ENCODE results near the gene CEP135.

CEP135 gene

DNA sequence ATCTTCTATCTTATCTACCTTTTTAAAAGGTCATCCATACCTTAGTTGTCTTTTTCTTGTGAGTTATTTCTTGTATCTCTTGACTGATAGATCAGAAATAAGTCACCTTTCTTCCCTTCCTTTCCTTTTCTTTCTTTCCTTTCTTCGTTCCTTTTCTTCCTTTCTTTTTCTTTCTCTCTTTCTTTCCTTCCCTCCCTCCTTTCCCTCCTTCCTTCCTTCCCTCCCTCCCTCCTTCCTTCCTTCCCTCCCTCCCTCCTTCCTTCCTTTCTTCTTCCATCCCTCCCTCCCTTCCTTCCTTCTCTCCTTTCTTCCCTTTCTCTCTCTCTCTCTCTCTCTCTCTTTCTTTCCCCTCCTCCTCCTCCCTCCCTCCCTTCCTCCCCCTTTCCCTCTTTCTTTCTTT, 93.5 kb downstream of the CEP135 start:
- DNase-seq (ENCODE audit: insufficient read length, low spot score) (no peak), FAIRE-seq (no peak)
- TF ChIP-seq POLR2A (IDR thresholded peaks at IDR 0.05; ENCODE audit: low read depth, low read length) (no peak), POLR2AphosphoS5 (IDR thresholded peaks at IDR 0.05; ENCODE audit: low read depth, low read length) (no peak), POU2F2 (IDR thresholded peaks at IDR 0.05; ENCODE audit: low read depth, low read length) (no peak), TAF1 (IDR thresholded peaks at IDR 0.05; ENCODE audit: low read depth, low read length) (no peak), SPI1 (IDR thresholded peaks at IDR 0.05; ENCODE audit: low read depth, low read length) (no peak), PAX5 (IDR thresholded peaks at IDR 0.05; ENCODE audit: insufficient read depth, low read length, severe bottlenecking) (no peak)

DNA sequence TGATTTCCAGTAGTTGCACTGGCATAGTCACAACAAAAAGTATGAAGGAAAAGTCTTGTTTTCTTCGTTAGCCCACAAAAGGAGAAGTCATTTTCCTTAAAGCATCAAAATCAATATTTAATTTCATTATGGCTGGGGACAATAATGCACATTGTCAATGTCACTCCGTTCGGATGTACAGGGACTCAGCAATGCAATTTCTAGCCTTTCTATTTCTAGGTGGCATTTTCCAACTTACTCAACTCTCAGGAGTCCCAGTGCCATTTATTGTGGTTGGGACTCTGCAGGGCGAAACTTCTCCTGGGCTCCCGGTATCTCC, 99.6 kb downstream of the CEP135 start:
- no peak for DNase-seq (ENCODE audit: insufficient read length, low spot score)
- FAIRE-seq = peak; percentile 33
- TF ChIP-seq TAF1 (IDR thresholded peaks at IDR 0.05; ENCODE audit: low read depth, low read length) = no peak
- no peak for TF ChIP-seq POLR2A (IDR thresholded peaks at IDR 0.05; ENCODE audit: low read depth, low read length)
- TF ChIP-seq SPI1 (IDR thresholded peaks at IDR 0.05; ENCODE audit: low read depth, low read length) = no peak
- no peak for TF ChIP-seq PAX5 (IDR thresholded peaks at IDR 0.05; ENCODE audit: insufficient read depth, low read length, severe bottlenecking)
- TF ChIP-seq POLR2AphosphoS5 (IDR thresholded peaks at IDR 0.05; ENCODE audit: low read depth, low read length) = no peak
- no peak for TF ChIP-seq POU2F2 (IDR thresholded peaks at IDR 0.05; ENCODE audit: low read depth, low read length)

DNA sequence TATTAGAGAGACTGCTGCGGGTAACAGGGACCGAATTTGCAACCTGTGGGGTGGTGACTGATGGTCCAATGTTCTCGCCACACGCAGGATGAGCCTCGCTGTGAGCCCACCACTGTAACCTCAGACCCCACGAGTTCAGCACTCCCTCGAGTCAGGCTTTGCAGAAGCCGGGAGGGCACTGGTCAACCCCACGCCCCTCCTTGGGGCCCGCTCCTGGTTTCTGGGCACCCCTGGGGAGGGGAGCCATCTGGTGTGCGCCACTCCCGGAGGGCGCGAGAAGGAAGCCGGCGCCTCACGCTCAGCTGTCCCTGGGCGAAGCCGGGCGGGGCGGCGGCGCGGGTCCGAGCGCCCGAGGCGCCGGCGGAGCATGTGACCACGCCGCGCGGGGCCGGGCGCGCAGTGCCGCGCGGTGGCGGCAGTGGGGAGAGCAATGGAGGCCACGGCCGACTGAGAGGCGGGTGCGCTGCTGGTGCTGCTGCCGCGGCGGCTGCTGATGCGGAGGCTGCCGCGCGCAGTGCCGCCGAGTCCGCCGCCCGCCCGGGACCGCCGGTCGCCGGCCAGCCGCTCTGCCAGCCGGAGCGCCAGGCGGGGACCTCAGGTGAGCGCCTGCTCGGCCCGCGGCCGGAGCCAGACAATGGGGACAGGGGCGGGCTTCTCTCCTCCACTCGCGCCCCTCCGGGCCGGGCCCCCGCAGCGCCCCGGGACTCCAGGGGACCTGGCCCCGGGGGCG, 100.1 kb downstream of the CEP135 start:
- peak; percentile 72 for DNase-seq (ENCODE audit: insufficient read length, low spot score)
- peak; percentile 95 for FAIRE-seq
- no peak for TF ChIP-seq POLR2A (IDR thresholded peaks at IDR 0.05; ENCODE audit: low read depth, low read length)
- peak; percentile 24 for TF ChIP-seq PAX5 (IDR thresholded peaks at IDR 0.05; ENCODE audit: insufficient read depth, low read length, severe bottlenecking)

DNA sequence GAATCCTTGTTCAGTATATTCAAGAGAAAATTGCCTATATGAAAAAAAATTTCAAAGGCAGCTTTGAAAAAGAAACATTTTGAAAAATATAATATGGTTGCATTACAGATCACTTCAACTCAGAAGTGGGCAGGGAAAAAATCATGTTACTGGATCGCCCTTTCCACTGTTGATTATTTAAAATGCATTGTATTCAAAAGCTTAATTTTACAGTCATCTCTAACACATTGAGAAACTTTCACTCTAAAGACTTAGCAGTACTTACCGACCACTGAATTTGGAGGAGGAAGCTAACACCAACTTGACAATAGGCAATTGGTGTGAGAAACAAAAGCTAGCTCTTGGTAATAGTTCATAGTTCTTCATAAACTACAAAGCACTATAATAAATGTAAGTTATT, 101.9 kb downstream of the CEP135 start:
- FAIRE-seq (no peak), DNase-seq (ENCODE audit: insufficient read length, low spot score) (no peak)
- no peak for TF ChIP-seq POLR2A (IDR thresholded peaks at IDR 0.05; ENCODE audit: low read depth, low read length)
- TF ChIP-seq POU2F2 (IDR thresholded peaks at IDR 0.05; ENCODE audit: low read depth, low read length) = no peak
- no peak for TF ChIP-seq POLR2AphosphoS5 (IDR thresholded peaks at IDR 0.05; ENCODE audit: low read depth, low read length)

DNA sequence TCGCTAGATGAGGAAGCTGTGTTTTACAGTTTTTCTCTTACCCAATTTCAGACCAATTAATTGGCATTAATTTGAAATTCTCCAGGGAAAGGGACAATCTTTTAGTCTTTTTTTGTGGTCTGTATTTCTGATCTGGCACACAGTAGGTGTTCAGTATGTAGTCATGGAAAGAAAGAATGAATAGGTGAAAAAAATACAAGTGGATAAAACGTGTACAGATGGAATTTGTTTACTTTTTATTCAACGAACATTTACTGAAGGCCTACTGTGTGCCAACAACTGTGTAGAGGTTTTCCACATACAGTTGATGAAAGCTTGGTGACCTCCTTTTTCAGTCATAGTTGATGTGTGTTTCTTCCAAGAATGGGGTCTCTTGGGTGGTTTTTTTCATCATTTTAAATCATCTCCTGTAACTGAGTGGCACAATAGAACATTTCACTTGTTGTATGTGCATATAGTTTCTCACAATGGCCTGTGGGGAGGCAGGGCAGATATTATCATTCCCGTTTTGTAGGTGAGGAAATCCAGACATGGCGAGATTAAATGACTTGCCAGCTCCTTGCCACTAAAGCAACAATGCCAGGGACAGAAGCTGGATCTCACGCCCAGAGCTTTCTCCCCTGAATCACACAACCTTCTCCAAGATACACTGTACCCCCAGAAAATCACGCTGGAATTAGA, 102.4 kb downstream of the CEP135 start:
- FAIRE-seq (no peak), DNase-seq (ENCODE audit: insufficient read length, low spot score) (no peak)
- TF ChIP-seq SPI1 (IDR thresholded peaks at IDR 0.05; ENCODE audit: low read depth, low read length) (no peak), POLR2AphosphoS5 (IDR thresholded peaks at IDR 0.05; ENCODE audit: low read depth, low read length) (no peak), TAF1 (IDR thresholded peaks at IDR 0.05; ENCODE audit: low read depth, low read length) (no peak), PAX5 (IDR thresholded peaks at IDR 0.05; ENCODE audit: insufficient read depth, low read length, severe bottlenecking) (no peak), POU2F2 (IDR thresholded peaks at IDR 0.05; ENCODE audit: low read depth, low read length) (no peak), POLR2A (IDR thresholded peaks at IDR 0.05; ENCODE audit: low read depth, low read length) (no peak)

DNA sequence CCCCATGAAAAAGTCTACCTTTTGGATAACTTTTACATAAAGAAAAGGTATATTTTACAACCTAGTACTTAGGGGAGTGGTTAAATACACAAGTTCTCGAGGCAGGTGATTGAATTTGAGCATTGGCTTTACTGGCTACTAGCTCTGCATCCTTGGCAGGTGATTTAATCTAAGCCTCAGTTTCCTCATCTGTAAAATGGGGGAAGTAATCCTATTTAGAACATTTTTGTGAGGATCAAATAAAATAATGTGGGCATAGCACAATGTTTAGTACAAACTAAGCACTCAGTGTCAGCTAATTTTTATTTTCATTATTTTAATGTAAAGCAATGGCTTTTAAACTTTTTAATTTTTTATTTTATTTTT, 102.9 kb downstream of the CEP135 start:
- FAIRE-seq (no peak), DNase-seq (ENCODE audit: insufficient read length, low spot score) (no peak)
- no peak for TF ChIP-seq POLR2AphosphoS5 (IDR thresholded peaks at IDR 0.05; ENCODE audit: low read depth, low read length)
- no peak for TF ChIP-seq PAX5 (IDR thresholded peaks at IDR 0.05; ENCODE audit: insufficient read depth, low read length, severe bottlenecking)
- TF ChIP-seq TAF1 (IDR thresholded peaks at IDR 0.05; ENCODE audit: low read depth, low read length) = no peak
- TF ChIP-seq SPI1 (IDR thresholded peaks at IDR 0.05; ENCODE audit: low read depth, low read length) = no peak
- no peak for TF ChIP-seq POLR2A (IDR thresholded peaks at IDR 0.05; ENCODE audit: low read depth, low read length)
- TF ChIP-seq POU2F2 (IDR thresholded peaks at IDR 0.05; ENCODE audit: low read depth, low read length) = no peak

DNA sequence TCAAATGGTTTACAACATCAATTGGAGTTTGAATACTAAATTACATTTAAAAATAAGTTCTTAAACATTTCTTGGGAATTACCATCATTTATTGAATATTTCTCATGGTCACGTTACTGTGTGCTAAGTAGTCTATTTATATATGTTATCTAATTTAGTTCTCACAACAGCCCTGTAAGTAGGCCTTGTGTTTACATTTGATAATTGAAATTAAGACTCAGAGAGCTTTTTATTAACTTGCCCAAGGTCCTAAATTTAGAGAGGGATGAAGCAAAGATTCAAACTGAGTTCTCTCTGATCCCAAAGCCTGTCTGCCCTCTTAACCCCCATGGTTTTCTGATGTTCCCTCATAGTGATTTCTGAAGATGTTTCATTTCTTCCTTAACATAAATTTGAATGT, 103.7 kb downstream of the CEP135 start:
- FAIRE-seq (no peak), DNase-seq (ENCODE audit: insufficient read length, low spot score) (no peak)
- TF ChIP-seq POLR2A (IDR thresholded peaks at IDR 0.05; ENCODE audit: low read depth, low read length) (no peak), PAX5 (IDR thresholded peaks at IDR 0.05; ENCODE audit: insufficient read depth, low read length, severe bottlenecking) (no peak), TAF1 (IDR thresholded peaks at IDR 0.05; ENCODE audit: low read depth, low read length) (no peak), POU2F2 (IDR thresholded peaks at IDR 0.05; ENCODE audit: low read depth, low read length) (no peak), POLR2AphosphoS5 (IDR thresholded peaks at IDR 0.05; ENCODE audit: low read depth, low read length) (no peak), SPI1 (IDR thresholded peaks at IDR 0.05; ENCODE audit: low read depth, low read length) (no peak)

DNA sequence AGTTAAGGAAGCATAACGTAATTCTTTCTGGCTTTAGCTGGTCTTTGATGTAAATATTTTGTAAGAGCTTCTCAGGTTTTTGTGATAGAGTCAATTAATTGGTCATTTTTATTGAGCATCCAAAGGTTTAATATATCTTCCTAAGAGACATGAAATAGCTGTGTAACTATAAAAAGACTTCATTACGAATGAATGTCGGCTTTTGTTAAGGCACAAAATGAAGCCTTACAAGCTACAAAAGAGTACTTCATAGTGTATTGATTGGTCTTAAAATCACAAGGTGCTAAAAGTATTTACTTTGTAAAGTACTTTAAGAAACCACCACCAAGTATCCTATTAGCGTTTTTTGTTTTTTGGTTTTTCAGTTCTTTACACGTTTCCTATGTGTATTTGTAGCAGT, 104.2 kb downstream of the CEP135 start:
- TF ChIP-seq TAF1 (IDR thresholded peaks at IDR 0.05; ENCODE audit: low read depth, low read length) (no peak), POLR2AphosphoS5 (IDR thresholded peaks at IDR 0.05; ENCODE audit: low read depth, low read length) (no peak), SPI1 (IDR thresholded peaks at IDR 0.05; ENCODE audit: low read depth, low read length) (no peak), POLR2A (IDR thresholded peaks at IDR 0.05; ENCODE audit: low read depth, low read length) (no peak), POU2F2 (IDR thresholded peaks at IDR 0.05; ENCODE audit: low read depth, low read length) (no peak), PAX5 (IDR thresholded peaks at IDR 0.05; ENCODE audit: insufficient read depth, low read length, severe bottlenecking) (no peak)
- FAIRE-seq (no peak), DNase-seq (ENCODE audit: insufficient read length, low spot score) (no peak)

DNA sequence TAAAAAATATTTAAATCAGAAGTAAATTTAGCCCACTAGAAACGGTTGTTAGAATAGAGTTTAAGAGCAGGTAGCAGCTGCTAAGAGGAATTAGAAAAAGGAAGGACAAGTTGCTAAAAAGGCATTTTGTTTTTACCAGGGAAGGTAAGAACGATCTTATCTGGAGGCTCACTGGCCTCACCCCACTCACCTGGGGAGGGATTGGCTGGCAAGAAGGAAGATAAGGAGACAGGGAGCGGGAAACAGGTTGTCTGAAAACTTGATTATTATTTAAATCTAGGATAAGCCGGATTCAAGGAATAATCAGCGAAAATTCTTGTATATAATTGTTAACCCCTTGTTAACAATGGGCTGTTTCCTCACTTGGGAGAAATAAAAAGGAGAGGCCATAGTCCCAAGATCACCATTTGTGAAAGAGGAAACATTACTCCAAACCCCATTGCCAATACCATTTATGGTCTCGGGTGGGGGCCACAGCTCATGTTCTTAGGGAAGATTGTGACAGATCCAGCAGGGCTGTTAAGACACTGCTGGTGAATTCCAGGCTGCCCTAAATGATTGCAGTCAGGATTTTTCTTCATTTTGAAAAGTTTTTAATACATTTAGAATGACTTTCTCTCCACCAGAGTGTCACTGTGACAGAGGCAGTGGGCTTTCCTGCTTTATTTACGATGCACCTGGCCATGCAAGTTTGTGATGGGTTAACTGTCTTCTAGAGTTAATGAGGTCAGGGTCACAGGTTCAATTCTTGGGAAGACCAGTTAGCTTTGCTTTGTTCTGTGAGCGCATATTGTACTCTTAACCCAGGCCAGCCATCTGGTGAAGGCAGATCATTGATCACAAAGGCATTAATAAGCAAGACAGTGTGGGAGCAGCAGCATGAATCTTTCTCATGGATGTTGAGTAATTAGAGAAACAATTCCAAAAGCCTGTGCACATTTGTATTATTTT, 106.6 kb downstream of the CEP135 start:
- TF ChIP-seq PAX5 (IDR thresholded peaks at IDR 0.05; ENCODE audit: insufficient read depth, low read length, severe bottlenecking) = no peak
- no peak for TF ChIP-seq TAF1 (IDR thresholded peaks at IDR 0.05; ENCODE audit: low read depth, low read length)
- TF ChIP-seq SPI1 (IDR thresholded peaks at IDR 0.05; ENCODE audit: low read depth, low read length) = no peak
- no peak for TF ChIP-seq POLR2AphosphoS5 (IDR thresholded peaks at IDR 0.05; ENCODE audit: low read depth, low read length)
- TF ChIP-seq POU2F2 (IDR thresholded peaks at IDR 0.05; ENCODE audit: low read depth, low read length) = no peak
- no peak for TF ChIP-seq POLR2A (IDR thresholded peaks at IDR 0.05; ENCODE audit: low read depth, low read length)
- no peak for DNase-seq (ENCODE audit: insufficient read length, low spot score)
- no peak for FAIRE-seq
